HG03565 (cell line): Measurements from ENCODE around the gene TTC7B.

ENCODE experiments used
- ATAC-seq: cut with Tn5 transposase; IDR thresholded peaks from one replicate; pipeline ENCODE4 v1.9.1; 2021; ENCODE audit warnings: mild to moderate bottlenecking, moderate library complexity; ENCODE audit not compliant: unreplicated experiment

The TTC7B gene

GRCh38 chr14:90519262-90519920 is 296.8 kb downstream of the TTC7B start:
- ATAC-seq, result no peak

DNA sequence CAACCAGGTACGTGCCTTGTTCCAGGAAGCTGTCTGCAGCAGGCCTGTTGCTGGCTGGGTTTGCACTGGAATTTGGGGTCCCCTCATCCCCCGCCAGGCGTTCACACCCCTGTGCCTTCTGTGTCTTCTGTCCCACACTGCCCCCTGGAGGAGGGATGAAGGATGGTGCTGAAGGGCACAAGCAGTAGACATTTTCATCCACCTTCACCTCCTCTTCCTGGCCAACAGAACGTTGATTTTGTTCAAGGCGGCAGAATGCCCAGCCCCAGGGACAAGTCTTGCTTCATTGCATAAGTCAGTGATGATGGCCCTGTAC is 297.3 kb downstream of the TTC7B start:
- ATAC-seq, result no peak

- ATAC-seq, result no peak
Observed at GRCh38 chr14:90518069-90518940, 297.9 kb downstream of the TTC7B start.

GRCh38 chr14:90517076-90517841 is 299.0 kb downstream of the TTC7B start:
- ATAC-seq, result no peak

GRCh38 chr14:90514566-90514965 is 301.7 kb downstream of the TTC7B start:
- ATAC-seq, result no peak

DNA sequence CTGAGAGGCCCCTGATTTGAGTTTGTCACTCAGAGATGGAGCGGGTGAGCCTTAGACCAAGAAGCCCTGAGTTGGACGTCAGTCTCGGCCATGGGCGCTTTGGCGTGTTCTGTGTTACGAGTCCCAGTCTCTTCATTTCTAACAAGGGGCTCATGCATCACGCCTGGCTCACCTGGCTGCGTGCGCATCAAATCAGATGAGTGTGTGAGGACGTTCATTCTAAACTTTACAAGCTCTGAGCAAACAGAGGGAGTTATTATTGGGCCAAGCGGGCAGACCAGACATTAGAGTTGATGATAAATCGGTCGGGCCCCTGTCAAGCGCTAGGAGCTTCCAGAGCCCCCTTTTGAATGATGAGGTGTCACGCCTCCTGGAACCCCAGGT is 302.2 kb downstream of the TTC7B start:
- ATAC-seq, result no peak

DNA sequence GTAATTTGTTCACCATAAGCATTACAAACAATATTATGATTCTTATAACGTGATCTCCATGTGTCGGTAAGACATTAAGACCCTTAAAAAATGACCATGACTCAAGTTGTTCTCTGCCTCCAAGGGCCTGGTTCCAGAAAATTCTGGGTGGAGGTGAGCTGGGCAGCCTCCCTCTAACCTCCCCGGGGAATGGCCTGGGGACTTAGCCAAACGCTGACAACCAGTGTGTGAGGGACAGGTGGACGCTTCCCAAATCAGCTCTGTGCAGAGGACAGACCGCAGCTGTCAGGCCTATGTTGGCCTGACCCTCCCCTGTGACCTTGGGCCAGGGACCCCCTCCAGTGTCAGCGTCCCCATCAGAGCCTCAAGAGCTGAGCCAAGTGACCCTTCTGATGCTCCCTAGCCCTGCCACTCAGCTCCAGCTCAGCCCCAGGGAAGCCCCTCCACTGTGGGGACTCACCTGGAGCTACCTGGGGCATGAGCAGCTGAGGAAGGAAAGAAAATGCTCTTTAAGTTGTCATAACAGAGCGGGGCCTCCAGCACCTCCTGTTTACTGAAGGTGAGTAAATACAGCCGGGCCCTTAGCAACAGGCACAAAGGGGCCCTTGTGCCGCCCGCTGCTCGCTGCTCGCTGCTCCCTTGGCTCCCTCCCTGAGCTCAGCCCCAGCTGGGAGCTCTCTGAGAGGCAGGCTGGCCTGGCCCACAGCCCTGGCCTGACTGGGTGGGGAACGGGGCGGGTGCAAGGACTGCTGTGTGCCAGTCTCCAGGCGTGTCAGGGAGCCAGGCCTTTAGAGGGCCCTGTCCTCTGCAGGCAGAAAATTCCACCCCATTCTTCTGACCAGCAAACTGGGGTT is 302.8 kb downstream of the TTC7B start:
- no peak for ATAC-seq

GRCh38 chr14:90512329-90512991 is 303.8 kb downstream of the TTC7B start:
- no peak for ATAC-seq

- ATAC-seq, result no peak
Observed at GRCh38 chr14:90511795-90512328, 304.4 kb downstream of the TTC7B start.

DNA sequence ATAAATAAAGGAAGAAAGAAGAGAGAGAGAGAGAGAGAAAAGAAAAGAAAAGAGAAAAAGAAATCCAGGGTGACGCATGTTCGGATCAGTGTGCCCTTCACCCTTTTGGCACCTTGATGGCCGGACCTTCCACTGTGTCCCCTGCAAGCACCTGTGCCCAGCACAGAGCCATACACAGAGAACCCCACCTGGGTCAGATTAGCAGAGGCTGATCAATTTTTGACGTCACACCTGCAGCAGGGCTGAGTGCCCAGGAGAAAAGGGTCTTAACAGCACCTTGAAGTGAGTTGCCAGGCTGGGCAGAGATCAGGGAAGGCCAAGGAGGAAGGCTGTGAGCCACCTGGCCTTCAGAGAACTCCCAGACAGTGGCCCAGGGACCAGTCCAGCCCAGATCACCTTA is 305.0 kb downstream of the TTC7B start:
- ATAC-seq, result no peak

GRCh38 chr14:90510159-90510558 is 306.1 kb downstream of the TTC7B start:
- ATAC-seq, result no peak

- ATAC-seq, result no peak
Observed at GRCh38 chr14:90509403-90509802, 306.8 kb downstream of the TTC7B start.

DNA sequence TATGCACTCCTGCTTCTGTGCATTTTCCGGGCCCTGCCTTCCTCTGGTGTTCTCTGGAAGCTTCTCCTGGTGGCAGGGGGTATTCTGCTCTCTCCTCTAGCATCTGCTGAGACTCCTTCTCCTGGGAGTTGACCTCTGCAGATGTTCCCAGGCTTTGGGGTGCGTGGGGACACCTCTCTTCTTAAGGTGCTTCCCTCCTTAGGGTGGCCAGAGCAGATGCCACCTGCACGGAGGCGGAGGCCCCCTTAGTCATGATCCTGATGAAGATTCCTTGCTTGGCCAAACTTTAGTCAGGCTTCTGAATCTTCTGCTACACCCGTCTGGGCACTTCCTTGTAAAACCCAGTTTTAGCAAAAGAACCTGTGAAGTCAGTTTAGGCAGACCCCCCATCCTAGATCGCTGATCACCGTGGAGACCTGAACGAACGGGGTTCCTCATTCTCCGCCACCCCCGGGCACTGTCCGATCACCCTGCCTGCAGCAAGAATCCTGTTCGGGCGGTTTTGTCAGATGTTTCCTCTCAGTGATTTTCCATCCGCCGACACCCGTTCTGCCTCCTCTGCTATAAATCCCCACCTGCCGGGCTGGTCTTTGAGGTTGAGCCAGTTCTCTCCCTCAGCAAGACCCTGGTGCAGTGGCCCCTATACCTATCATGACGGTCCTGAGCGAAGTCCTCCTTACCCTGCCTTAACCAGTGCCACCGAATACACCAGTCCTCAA is 307.5 kb downstream of the TTC7B start:
- no peak for ATAC-seq

GRCh38 chr14:90508036-90508435 is 308.2 kb downstream of the TTC7B start:
- ATAC-seq, result no peak

- no peak for ATAC-seq
Observed at GRCh38 chr14:90507428-90507827, 308.8 kb downstream of the TTC7B start.

DNA sequence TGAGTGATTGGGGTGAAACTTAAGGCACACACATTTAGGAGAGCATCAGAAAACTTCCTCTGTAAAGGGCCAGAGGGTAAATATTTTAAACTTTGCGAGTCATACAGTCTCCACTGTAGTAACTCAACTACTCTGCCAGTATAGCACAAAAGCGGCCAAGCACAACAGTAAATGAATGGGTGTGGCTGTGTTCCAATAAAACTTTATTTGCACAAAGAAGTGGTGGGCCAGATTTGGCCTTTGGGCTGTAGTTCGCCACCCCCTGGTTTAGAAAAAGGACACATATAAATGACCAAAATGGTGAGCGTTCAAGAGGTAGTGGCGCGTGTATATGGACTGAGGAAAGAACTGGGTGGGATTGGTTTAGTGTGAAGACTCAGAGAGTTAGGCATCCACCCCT is 309.5 kb downstream of the TTC7B start:
- no peak for ATAC-seq

DNA sequence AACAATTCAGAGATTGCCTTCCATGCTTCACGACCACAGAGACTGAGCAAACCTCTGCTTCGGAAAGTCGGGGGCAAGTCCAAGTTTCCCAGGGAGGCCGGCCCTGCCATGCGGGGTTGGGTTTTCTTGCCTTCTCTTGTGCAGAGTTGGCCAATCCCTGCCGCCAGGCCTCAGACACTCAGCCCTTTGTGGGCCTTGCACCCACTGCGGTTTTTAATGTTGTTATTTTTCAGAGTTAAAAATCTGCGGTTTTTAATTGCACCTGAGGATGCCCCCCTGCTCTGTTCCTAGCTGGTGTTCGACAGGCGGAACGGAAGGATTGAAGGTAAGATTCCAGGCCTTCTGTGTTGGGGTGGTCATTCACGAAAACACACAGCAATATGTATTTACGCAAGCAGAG is 310.7 kb downstream of the TTC7B start:
- no peak for ATAC-seq

- no peak for ATAC-seq
Observed at GRCh38 chr14:90504643-90505042, 311.6 kb downstream of the TTC7B start.

- ATAC-seq, result no peak
Observed at GRCh38 chr14:90503582-90503981, 312.6 kb downstream of the TTC7B start.
